Dermis microvascular lymphatic vessel endothelial cell (primary cell): ENCODE data around the gene ENTR1. TPM values are rescaled to one million over a fixed set of nuclear protein-coding genes. Genes with fewer than 3 reads are reported as not detected.
A peak's percentile ranks its signal among the peaks of the same experiment; 100 is the strongest.

Experiments used
- DNase-seq, 2 donors: peaks; one replicate each; pipeline versions ENCODE4 v3.0.0 to v3.0.0-alpha.2; 2010; ENCODE audit warnings: low read depth in 2 of 2
- total RNA-seq: library from RNA; depleted of rRNA; stranded (reverse); fragments of >200 nt; gene quantifications from 2 replicates; pipeline ENCODE4 v1.2.1, GENCODE V29; 2014

ENTR1 gene, protein sequence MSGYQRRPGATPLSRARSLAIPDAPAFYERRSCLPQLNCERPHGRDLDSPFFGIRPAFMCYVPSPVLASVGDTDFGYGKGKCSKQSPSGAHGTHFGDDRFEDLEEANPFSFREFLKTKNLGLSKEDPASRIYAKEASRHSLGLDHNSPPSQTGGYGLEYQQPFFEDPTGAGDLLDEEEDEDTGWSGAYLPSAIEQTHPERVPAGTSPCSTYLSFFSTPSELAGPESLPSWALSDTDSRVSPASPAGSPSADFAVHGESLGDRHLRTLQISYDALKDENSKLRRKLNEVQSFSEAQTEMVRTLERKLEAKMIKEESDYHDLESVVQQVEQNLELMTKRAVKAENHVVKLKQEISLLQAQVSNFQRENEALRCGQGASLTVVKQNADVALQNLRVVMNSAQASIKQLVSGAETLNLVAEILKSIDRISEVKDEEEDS
- 19.9 and 22.9 TPM in 2 replicates for total RNA-seq

DNA sequence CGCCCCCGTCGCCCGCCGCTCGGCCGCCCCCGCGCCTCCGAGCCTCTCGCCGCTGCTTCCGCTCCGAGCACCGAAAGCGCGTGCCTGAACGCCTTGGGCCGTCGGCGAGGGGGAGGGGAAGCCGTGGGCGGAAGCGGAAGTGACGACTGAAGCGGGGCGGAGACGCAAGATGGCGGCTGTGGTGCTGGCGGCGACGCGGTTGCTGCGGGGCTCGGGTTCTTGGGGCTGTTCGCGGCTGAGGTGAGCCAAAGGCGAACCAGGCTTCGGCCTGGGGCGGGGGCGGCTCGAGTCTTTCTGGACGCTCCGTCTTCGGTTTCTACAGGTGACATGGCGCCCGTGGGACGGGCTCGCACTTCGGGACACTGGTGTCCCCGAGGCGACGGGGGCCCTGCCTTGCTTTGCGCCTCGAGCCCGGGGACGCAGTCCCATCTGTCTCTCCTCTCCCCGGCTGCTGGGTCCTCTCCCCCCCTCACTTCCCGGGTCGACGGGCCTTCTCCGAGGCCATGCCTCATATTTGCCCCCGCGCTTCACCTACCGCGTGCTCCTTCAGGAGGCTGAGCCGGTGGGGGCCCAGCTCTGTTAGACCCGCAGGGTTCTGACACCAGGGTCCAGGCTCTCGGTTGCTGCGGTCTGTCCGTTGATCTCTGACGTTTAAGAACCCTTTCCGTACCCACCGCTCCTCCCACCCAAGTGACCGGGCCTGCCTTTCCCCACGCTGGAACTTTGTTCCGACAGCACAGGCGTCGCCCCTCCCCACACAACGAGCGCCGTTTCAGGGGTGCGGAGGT, at the start of gene ENTR1, which contains the start of gene PMPCA:
ENTR1 (minus strand) TSS at position 115 of the 788 bp plus-strand sequence. CDS start 217 bp downstream, outside the sequence.
PMPCA (plus strand) TSS at position 159 of the 788 bp plus-strand sequence; CDS start at position 170, 11 bp downstream.
- DNase-seq: peak; percentile 70 to 91

DNA sequence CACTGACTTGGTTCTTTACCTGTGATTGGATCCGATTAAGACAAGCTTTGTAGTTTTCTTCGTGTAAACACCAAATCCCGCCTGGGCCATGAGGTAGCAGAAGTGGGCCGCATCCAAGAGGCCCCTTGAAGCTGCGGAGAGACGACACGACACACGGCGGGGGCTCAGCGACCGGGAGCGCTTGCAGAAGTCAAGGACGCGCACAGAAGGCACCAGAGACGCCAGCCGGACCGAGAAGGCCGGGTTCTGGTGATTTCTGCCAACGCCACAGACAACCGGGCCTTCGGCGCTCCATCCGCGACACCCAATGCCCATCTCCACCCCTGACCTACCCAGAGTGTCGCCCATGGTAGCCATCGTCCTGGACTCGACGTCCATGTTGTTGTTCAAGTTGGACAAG, 49.0 kb upstream of the ENTR1 start:
- no peak for DNase-seq

DNA sequence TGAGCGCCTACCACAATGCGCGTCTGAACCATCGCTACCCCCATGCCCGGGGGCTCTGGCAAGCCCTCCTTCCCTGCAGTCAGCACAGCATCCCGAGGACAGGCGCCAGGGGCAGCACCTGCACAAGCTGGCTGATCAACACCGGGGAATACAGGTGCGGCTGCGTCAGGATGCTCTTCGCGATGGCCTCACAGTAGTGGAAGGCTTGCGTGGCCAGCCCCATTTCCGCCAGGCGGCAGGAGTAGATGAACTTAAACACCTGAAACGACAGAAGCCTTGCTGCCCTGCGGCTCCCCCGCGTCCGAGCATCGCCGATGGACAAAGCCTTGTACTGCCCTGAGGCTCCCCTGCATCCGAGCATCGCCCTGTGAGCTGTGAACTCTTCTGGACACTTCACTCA, 46.9 kb upstream of the ENTR1 start:
- DNase-seq: no peak

DNA sequence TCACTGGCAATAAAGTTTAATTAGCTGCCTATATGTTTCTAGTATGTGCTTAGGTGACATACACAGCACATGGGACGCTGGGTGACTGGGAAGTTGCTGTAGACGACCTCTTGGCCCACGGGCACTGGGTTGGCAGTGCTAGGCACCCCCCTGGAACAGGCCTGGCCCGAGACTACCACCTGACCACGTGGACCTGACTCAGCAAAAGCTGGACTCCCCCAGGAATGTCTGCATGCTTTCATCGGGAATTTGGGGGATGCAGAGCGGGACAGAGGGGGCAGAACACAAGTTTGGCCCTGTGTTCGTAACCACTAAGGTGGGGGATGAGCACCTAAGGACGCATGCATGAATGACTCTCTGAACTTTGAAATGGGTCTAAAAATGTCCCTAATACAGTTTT, 45.8 kb upstream of the ENTR1 start:
- no peak for DNase-seq

DNA sequence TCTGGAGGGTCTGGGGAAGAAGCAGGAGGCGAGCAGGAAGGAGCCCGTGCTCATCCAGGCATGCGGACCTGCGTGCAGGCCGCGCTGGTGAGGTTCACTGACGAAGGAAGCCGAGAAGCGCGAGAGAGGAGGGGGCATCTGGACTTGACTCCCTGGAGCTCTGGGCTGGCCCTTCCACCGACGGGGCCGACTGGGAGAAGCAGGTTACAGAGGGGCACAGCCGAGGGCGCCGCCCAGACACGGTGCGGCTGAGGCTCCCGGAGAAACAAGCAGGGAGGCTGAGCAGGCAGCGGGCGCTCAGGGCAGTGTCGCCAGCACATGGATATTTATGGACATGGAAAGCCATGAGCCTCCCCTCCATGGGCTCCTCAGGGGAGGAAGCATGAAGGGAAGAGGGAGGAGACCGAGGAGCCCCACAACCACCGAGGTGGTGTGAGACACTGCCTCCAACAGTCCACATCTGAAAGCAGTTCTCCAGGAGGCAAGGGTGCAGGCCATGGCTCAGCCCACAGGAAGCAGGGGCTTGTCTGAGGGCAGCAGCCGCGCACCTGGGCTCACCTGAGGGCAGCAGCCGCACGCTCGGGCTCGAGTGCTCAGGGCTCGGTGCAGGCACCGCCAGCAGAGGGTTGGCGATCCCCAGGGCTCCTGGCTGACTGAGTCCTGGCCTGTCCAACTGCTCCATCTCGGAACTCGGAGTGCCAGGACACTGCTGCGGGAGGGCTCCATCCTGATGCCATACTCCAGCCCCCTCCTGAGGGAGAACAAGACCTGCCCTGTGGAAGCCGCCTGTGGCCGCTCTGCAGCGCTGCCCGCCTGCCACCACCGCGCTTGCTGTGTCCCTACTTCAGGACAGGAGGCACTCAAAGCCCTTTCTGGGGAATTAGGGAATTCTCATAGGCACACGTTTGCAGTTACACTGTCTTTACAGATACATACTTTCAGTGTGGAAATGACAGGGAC, 44.9 kb upstream of the ENTR1 start:
- no peak for DNase-seq

DNA sequence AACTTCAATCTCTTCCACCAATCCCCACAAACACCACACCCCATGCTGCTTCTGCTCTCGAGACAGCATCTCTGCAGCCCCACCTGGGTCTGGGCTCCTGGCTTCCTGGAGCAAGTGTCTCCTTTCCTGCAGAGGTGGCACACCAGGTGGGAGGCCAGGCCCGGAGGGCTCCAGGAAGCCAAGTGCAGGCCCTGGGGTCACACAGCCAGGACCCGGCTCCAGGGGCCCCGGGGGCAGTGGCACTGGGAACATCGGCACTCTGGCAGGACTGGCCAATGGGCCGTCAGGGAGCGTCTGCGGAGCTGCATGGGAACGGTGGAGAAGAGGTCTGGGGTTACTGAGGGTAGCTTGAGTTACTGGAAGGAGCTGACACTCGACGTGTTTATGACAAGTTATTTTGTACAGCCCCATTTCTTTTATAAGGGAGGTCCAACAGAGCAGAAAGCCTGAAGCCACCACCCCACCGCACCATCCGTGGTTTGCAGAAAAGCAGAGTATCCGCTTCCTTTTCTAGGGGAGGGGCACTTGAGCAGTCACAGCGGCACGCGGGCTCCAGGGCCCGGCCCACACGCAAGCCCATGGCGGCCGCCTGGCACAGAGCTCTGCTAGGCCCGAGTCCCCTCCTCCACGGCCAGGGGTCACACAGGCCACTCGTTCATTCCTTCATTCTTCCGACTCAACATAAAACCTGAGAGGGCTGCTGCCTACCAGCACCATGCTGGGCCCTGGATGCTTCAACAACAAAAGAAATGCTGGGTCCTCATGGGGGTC, 43.8 kb upstream of the ENTR1 start:
- no peak for DNase-seq

DNA sequence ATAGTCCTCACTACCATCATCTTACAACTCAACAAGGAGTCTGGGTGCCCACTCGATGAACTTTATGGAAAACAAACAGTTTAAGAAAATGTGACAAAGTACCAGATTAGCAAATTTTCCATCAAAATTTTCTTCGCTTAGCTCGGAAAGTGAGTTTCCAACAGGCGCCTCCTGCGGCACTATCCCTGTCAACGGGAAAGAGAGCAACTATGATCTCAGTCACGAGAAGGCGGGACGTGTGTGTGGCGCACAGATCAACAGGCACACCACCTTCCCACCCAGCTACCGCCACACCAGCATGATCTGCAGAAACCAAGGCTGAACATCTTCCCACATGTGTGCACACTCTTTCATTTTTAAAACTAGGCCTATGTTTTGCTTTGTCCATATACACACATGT, 42.9 kb upstream of the ENTR1 start:
- DNase-seq: no peak

DNA sequence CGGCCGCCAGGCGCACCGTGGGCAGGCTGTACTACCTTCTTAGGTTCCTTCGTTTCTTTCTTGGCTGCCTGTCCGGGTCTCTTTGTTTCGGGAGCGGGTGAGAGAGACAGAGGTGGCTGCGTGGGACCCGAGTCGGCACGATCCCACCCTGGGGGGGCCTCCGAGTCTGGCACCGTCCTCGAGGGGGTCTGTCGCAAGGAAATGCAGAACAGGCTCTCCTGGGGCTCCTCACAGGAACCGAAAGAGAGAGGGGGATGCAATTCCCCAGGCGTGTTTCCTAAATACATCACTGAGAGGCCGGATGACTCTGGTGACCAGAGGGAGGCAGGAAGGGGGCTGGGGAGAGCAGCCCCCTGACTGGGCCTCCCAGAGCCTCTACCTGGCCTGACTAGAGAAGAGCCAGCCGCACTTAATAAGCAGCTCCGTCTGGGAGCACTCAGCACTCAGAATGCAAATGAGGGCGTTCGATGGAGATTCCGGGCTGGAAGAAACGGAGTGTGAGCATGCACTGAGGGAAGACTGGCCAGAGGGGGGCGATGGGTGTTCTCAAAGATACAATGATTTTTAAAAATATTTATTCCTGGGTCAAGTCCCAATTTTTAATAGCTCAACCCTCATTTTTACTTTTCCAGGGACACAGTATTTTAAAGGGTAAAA, 40.9 kb upstream of the ENTR1 start:
- DNase-seq: no peak

DNA sequence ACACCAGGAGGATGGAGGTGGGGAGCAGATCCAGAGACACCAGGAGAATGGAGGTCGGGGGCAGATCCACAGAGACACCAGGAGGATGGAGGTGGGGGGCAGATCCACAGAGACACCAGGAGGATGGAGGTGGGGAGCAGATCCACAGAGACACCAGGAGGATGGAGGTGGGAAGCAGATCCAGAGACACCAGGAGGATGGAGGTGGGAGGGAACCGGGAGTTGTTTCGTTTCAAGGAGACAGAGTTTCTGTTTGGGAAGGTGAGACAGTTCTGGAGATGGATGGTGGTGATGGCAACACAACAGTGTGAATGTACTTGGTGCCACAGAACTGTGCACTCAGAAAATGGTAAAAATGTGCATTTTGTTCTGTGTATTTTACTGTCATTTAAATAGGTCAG, 38.2 kb upstream of the ENTR1 start:
- no peak for DNase-seq

DNA sequence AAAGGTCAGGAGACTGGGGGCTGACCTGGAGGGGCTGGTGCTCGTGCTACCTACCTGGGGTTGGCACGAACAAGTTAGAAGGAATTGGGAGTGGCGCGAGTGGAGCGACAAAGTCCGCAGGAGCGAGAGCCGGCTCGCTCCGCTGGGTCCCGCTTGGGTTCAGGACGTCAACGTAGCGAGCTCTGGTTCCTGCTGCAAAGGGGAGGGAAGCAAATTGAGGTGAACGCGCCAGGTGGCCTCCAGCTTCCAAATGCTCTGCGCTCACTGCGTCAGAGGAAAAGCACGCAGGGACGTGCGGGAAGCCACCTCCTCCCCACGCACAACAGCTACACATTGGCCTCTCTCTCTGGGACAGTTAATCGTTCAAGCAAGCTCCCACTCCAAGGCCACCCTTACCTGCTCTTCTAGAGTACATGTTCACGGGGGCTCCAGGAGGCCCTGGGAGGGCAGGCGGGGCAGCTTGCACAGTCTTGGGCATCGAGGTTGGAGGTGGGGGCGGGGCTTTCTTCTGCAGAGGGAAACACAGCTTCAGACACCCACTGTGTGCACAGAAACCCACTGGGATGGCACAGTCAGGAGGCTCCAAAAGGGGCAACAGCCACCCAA, 36.9 kb upstream of the ENTR1 start:
- DNase-seq: no peak

DNA sequence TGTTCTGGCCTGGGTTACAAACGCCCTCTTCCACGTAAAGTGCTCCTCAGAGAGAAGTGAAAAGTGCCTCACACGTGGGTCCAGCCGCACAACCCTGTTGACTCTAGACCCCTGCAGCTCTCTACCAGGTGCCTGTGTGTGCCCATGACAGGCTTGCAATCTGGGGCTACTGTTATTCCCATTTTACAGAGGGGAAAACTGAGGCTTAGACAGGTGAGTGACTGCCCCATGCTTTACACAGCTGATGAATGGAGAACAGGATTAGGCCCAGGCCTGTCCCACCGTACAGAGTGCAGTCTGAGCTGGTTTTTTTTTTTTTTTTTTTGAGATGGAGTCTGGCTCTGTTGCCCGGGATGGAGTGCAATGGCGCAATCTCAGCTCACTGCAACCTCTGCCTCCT, 35.4 kb upstream of the ENTR1 start:
- DNase-seq: no peak

DNA sequence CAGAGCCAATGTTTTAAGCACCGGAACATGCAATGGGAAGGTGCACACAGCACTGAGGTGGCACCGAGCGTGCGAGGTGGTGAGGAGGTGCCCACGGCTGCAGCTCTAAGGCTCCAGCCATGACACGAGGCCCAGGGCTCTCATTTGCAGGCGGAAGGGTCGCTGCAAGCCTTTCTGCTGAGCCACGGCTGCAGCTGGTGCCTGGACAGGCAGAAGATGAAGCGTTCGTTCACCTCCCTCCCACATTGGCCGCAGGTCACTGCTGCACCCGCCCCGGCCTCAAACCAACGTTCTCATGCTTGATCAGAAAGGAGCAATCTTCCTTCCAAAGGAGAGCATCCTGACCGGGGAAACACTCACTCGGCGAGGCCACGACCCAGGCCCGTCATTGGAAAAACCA, 33.7 kb upstream of the ENTR1 start:
- no peak for DNase-seq

DNA sequence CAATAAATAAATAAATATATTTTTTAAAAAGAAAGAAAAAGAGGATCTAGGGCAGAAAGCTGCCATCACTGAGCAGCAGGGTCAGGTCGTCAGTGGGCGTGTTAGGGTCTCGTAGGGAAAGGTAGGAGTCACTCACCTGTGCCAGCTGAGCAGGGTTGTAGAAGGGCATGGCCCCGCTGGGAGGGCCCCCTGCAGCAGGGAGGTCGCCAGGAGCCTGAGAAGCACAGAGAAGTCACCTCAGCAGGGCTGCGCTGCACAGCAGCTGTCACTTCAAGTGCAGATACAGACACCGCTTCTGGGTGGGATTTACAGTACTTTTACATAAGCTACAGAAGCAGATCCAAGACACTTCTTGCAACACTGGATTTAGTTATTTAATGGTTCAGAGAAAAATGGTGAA, 33.3 kb upstream of the ENTR1 start:
- no peak for DNase-seq

DNA sequence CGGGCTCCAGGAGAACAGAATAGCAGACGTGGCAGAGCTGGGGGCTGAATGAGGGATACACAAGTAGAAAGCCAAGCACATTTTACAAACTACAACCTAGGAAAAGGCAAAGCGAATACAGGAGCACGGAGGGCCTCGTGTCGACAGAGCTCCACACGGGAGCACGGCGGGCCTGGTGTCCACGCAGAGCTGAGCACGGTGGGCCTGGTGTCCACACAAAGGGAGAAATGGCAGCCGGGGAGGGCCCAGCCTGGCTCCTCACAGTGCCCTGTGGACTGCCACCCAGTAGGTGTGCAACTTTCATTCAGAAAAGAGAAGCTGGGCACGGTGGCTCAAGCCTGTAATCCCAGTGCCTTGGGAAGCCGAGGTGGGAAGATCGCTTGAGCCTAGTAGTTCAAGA, 32.7 kb upstream of the ENTR1 start:
- DNase-seq: no peak

DNA sequence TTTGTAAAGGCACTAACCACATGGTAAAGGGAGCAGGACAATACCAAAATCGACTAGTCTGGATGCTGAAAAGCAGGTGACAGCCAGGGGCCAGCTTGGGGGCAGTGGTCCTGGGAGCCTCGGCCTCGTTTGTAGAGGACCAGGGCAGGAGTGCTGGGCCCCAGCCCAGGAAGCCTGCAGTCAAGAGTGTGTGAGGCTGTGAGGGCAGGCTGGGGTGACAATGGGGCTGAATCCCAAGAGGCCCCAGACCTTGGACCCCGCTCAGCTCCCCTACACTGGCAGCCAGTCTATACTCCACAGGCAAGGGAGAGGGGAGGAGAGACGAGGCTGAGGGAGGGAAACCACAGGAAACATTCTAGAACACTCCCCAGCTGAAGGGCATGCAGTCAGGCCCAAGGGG, 31.9 kb upstream of the ENTR1 start:
- DNase-seq: no peak

DNA sequence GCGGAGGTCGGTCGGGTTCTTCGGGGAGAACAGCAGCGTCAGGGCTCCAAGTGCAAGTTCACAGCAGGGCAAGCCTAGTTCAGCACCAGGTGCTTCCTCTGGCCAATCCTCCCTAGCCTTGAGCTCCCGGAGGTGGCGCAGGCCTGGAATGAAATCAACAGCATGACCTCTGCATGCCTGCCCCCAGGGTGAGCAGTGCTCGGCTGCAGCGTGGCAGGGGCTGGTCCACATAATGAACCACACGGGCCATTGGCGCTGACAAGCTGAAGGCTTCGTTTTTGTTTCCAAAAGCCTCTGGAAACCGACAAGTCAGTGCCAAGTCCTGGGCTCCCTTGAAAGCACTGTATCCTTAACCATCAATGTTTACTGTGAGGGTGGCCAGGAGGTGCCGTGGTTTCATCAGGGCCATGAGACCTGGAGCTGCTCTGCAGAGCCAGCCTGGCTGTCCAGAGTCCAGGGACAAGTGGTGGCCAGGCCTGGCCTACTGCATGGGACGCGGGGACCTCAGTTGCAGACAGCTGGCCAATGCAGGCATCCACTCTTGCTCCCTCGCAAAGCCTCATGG, 31.3 kb upstream of the ENTR1 start:
- DNase-seq: no peak

DNA sequence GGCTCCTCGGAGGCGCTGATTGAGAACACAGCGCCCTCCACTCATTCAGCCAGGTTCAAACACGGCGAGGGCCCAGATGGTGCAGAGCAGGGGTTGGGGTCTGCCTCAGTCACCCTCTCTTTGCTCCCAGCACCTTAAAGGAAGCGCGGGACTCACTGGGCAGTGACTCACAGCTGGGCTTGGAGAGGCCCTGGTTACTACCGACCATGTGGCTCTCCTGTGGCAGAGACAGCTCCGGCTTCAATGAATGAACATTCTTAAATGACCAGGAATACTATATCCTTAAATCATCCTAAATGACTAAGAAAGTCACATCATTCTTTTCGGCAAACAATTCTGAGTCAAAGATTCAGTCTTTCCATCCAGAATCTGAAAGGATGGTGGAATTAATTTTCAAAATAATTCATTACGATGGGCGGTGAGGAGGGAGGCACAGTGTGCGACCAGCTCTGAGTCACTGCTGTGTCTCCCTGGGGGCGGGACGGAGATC, 30.8 kb upstream of the ENTR1 start:
- no peak for DNase-seq

DNA sequence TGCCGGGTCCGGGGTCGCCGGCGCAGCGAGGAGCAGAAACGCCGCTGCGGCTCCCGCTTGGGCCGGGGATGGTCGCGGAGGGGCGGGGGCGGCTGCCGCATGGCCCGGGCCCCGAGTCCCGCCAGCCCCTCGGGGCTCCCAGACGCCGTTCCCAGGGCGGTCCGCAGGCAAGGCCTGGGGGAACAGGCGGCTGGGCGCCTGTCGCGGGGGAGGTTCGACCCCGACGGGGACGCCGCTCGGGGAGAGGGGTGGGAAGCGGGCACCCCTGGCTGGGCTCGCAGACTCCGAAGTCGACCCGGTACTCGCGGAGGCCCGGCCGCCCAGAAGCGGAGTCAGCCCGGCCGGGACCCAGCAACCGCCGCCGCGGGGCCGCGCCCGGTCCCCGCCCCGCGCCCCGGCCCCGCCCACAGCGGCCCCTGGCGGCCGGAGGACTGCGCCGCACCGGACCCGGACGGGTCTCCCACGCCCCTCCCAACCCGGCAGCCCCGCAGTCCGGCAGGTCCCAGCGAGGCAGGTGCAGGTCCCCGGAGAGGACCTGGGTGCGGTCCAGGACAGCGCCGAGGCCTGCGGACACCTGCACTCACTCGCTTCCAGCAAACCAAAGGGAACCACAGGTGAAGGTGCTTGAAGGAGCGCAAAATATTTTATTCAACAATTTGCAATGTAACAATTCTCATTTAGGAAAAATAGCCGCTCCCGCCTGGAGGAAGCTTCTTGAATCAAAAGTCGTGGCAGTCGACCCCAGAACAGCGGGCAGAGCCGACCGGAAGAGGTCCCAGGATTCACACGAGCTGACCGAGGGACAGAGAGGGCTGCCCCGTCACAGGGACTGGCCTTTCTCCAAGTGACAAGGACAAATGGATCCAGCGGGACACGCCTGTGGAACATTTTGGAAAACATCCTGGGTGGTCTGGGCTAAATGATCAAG, 29.3 kb upstream of the ENTR1 start, which contains the start of gene INPP5E:
INPP5E (minus strand) TSS at position 365 of the 928 bp plus-strand sequence. CDS start 426 bp downstream, outside the sequence.
- peak; percentile 30 to 76 for DNase-seq
